GM19324 (cell line): Measurements from ENCODE around the gene CUX1.
"Not testable (repeated sequence)": the region's sequence is repeated elsewhere in the genome, so short reads cannot be mapped to it uniquely, and the experiment has no call there.

Source experiments
- ATAC-seq: cut with Tn5 transposase; IDR thresholded peaks from one replicate; pipeline ENCODE4 v1.9.1; 2021; ENCODE audit warnings: mild to moderate bottlenecking, moderate library complexity; ENCODE audit not compliant: unreplicated experiment, low FRiP score

The CUX1 gene

GRCh38 chr7:102330666-102331460, 513.4 kb downstream of the CUX1 start:
- ATAC-seq, result not testable (repeated sequence)
